HG02973 (cell line): ENCODE measurements around the gene GPD1L.
"Not testable (repeated sequence)": the region's sequence is repeated elsewhere in the genome, so short reads cannot be mapped to it uniquely, and the experiment has no call there.

Source experiments
- ATAC-seq: cut with Tn5 transposase; IDR thresholded peaks from one replicate; pipeline ENCODE4 v1.9.1; 2021; ENCODE audit warnings: moderate library complexity; ENCODE audit not compliant: unreplicated experiment

The GPD1L gene

DNA sequence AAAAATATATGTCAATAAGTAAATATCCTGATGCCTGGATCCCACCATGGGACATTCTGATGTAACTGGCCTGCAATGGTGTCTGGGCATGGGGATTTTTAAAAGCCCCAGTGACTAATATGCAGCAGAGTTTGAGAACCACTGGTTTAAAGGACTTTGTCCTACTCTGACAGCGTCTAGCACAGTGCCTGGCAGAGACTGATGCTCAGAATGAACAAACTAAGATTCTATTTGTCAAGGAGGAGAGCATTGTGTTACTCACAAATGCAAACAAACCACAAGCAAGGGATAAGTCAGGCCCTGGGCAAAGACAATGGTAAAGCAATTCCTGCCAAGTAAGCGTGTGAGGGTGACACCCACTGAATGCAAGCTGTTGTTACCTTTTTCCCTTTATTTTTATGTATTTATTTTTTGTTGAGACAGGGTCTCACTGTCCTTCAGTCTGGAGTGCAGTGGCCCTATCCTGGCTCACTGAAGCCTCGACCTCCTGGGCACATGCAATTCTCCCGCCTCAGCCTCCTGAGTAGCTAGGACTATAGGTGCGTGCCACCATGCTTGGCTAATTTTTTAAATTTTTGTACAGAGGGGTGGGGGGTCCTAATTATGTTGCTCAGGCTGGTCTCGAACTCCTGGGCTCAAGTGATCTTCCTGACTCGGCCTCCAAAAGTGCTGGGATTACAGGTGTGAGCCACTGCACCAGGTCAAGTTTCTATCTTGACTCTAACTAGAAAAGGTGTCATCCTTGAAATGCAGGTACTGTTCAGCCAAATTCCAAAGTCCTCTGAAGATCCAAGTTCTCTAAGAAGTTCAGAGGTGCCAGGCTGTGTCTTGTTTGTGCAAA is 909 bp upstream of the GPD1L start:
- ATAC-seq, result no peak

DNA sequence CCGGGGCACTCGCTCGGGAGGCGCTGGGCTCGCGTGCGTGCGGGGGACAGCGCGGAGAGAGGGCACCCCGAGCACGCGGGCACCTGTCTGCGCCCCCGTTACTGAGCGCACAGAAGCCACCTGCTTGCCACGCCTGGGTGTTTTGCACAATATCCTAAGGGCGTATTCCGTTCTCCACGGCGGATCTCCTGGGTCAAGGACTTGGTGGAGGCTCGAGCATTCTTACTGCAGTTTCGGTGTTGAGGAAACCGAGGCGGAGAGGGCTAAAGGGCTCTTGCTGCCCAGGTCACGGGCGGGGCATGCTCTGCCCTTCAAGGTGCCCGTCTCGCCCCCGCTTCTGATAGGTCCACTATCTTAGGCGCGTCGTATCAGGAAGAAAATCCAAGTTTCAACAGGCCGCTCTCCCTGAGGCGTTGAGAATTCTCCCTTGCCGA is 526 bp downstream of the GPD1L start:
- no peak for ATAC-seq

DNA sequence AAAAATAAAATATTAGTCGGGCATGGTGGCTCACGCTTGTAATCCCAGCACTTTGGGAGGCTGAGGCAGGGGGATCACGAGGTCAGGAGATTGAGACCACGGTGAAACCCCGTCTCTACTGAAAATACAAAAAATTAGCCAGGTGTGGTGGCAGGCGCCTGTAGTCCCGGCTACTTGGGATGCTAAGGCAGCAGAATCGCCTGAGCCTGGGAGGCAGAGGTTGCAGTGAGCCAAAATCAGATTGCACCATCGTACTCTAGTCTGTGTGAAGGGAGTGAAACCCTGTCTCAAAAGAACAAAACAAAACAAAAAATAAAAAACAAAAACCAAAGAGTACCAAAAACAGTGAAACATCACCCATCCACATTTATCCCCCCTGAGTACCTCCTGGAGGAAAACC is 1.8 kb downstream of the GPD1L start:
- ATAC-seq, result not testable (repeated sequence)

DNA sequence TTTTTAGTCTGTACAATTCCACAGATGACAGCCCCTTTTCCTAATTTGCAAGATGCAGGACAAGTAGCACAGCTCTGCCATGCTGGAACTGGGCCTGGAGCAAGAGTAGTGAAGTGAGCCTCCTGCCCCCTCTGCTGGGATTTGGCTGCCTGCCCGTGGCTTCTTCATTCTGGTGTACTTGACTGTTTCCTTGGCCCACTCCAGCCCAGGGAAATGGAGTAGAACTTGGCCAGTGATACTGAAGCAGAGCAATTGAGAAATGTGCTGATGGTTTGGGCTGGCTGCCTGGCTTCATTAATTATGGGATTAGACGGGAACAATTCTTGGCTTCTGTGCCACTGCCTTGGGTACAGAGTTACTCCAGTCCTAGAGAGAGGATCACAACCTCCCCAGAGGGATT is 2.8 kb downstream of the GPD1L start:
- ATAC-seq, result no peak

DNA sequence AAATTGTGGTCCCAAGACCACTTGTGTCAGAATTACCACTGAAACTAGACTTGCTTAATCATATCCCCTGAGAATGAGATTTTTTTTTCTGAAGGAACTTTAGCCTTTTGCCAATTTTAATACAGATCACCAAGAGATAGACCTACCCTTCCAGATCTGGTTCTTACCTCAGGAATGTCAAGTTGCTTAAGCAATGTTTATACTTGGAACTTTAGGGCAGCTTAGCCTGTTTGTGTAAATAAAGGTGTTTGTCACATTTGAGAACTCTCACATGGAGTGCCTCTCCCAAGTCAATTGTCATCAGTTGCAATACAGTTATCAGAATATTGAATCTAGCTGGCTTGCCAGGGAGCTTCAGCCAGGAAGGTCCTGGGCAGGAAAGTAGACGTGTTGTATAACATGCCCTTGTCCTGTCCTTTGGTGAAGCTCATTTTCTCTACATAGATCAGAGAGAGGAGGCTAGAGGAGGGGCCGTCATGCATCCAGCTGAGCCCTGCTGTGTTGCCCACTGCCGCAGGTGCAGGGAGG is 3.9 kb downstream of the GPD1L start:
- ATAC-seq, result no peak

DNA sequence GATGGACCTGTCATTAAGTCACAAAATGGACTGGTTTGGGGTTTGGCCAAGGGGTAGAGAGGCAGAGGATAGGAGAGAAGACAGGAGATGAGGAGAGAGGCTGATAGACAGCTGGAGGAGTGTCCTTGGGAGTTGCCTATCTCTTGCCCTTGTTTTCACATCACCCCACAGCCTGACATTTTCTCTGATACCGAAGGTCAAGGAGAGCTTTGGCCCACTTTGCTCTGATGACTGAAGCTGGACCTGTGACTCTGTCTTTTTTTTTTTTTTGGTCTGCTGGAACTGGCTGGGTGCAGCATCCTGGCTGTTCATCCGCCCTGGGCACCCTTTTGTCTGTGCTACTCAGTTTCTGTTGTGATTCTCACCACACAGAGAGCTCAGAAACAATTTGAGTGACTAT is 5.1 kb downstream of the GPD1L start:
- no peak for ATAC-seq

DNA sequence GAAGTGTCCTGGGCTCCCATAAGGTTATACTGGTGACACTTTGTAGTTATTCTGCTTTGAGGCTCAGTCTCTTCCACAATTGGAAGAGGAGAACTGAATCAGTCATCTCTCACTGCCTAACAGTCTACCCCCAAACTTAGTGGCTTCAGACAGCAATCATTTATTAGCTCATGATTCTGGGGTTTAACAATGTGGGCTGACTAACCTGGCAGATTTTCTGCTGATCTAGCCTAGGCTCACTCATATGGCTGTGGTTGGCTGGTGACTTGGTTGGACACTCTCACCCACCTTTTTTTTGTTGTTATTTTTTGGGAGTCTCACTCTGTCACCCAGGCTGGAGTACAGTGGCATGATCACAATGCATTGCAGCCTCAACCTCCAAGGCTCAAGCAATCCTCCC is 7.1 kb downstream of the GPD1L start:
- ATAC-seq, result no peak

DNA sequence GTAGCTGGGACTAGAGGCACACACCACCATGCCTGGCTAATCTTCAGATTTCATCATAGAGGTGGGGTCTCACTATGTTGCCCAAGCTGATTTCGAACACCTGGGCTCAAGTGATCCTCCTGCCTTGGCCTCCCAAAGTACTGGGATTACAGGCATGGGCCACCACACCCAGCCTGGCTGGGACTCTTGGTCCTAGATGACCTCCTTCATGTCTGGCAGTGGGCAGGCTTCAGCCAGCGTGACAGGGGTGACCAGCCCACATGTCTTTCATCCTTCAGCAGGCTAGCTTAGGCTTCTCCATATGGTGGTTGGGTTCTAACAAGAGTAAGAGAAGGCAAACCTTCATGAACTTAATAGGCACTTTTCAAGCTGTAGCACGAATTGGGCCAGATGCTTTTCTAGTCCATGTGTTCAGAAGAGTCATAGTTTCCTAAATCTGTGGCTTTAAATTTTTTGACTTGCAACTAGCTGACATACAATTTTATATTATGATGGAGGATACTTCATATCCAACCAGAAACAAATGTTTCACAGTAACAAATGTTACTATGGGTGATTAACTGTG is 7.6 kb downstream of the GPD1L start:
- ATAC-seq, result peak; percentile 35

DNA sequence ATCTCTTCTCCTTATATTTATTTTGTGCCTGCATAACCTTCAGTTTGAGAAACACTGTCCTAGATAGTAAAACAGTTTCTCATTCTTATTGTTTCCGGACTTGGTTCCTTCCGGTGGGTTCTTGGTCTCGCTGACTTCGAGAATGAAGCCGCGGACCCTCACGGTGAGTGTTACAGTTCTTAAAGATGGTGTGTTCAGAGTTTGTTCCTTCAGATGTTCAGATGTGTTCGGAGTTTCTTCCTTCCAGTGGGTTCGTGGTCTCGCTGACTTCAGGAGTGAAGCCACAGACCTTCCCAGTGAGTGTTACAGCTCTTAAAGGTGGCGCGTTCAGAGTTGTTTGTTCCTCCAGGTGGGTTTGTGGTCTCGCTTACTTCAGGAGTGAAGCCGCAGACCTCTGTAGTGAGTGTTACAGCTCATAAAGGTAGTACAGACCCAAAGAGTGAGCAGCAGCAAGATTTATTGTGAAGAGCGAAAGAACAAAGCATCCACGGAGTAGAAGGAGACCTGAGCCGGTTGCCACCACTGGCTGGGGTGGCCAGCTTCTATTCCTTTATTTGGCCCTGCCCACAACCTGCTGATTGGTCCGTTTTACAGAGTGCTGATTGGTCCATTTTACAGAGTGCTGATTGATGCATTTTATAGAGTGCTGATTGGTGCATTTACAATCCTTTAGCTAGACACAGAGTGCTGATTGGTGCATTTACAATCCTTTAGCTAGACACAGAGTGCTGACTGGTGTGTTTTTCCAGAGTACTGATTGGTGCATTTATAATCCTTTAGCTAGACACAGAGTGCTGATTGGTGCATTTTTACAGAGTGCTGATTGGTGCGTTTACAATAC is 8.3 kb downstream of the GPD1L start:
- ATAC-seq, result peak; percentile 53

DNA sequence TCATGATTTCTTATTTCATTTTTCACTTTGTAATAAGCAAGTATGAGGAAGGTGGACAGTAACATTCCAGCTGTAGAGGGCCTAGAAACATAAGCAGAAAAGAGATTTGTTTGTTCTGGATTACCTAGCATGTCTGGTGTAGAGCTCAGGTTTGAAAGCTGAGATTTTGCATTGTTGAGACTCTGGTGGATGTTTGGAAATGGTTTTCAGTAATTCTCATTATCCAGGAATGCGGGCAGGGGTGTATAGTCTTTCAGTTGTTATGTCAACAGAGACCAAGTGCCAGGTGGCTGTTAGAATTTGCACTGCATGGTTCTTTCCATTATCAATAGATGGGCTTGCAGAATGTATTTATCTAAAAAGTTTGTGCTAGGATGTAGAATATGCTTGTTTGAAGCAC is 10.9 kb downstream of the GPD1L start:
- ATAC-seq, result no peak

DNA sequence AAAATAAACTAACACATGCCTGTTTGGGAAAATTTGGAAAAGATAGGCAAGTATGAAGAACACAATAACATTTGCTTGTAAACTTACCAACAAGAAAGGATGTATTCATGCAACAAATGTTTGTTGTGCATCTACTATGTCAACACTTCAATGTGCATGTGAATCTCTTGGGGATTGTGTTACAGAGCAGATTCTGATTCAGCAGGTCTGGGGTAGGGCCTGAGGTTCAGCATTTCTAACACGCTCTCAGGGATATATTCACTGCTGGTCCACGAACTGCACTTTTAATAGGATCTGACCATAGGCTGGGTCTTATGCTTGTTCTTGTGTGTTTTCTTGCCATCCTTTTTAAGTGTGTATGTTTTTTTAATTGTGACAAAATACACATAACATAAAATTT is 11.8 kb downstream of the GPD1L start:
- ATAC-seq, result no peak

DNA sequence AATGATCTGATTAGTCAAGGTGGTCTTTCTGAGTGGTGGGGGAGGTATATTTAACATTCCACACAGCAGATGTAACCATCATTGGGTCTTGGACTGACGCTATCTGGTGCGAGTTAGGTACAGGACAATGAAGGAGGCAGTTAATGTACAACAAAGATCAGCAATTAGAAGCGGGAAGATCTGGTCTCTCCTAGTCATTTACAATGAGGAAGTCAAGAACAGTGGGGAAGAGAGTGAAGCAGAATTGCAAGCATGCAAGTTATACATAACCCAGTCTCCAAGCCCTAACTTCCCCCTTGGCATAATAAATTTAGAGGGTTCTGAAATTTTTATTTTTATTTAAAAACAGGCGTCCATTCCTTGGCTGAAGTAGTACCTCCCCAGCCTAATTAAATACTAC is 14.1 kb downstream of the GPD1L start:
- no peak for ATAC-seq

DNA sequence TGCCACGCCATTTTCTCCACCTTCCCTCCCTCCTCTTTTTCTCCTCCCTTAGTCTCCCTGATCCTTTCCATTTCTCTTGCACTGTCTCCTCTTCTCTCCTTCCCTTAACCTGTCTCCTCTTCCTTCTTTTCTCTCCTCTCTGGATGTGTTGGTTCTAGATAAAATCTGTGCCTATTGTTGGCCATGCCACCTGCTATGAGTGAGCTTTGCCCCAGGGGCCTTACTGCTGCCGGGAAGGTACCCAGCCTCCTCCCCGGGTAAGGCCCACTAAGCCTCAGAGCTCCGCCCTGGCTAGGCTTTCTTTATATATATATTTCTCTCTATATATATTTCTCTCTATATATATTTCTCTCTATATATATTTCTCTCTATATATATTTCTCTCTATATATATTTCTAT is 14.7 kb downstream of the GPD1L start:
- ATAC-seq, result no peak

DNA sequence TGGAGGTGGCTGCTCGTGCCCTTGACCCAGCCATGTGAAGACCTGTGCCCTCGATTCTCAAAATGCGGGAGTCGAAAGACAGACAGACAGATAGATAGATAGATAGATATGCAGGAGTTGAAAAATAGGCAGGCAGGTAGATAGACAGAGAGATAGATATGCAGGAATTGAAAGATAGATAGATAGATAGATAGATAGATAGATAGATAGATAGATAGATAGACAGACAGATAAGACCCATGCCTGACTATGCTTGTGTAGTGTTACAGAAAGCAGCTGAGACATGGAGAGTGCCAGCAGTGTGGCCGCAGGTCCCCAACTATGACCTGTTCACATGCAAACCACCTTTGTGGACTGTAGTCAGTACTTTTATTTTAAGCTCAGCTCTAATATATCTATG is 17.2 kb downstream of the GPD1L start:
- no peak for ATAC-seq

DNA sequence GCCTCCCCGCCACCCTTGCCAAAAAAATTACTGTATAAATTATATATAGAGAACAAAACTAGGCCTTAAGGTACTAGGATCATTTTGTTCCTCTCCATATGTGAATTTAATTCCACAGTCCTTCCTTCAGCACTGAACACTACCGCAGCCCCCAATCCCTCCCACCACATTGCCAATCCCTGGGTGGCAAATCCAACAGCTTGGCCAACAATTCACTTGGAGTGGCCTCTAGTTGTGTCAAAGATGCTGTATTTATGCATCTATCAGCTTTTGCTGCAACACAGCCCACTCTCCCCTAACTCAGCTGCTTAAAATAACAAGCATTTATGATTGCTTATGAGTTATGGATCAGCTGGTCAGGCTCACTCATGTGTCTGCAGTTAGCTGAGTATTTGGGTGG is 18.6 kb downstream of the GPD1L start:
- ATAC-seq, result no peak

DNA sequence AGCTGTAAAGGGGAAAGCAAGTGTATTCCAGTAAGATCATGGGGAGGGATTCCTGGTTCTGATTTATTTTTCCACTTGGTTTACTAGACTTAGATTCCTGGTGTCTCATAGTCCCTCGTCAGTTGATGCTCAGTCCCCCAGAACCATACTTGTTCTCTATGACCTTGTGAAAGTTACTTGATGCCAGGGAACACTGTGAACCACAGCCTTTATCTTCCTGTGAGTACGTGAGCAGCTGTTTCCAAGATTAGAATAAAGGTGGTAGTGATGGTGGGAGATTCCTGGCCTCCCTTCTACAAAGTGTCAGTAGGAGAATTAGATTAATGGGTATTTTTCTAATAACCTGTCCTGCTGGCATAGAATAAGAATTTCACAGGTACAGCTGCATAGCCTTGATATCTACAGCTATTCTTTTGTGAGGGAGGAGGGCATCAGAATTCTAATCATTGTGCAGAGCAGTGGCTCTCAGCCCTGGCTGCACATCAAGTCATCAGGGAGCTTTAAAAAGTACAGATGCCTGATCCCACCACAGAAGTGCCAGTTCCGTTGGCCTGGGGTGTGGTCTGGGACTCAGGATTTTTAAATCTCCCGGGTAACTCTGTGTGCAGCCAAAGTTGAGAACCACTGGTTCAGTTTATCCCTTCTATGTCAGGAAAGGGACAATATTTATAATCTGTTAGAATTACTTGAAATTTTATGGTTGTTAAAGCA is 20.0 kb downstream of the GPD1L start:
- ATAC-seq, result no peak

DNA sequence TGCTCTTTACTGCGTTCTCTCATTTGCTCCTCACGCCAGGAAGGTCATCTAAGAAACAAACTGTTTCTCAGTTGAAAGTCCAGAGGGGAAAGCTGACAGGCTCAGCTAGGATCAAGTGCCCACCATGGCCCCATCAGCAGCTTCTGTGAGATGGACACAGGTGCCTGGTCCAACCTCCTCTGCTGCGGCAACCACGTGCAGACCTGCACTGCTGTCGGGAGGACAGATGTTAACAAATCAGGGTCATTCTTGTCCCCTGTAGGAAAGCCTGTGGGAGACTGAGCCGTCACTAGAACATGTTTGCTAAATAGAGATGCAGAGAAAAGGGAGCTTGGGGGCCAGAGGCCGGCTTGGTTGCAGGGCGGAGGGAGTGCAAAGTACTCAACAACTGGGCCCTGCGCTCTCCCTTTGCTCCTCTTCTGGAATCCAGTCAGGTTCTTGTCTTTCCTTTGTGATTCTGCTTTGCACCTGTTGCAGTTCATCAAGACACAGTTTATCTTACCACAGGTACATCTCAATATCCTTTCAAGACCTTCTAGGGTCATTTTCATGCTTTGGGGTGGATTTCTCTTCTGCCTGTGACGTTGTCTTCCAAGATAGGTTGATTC is 20.9 kb downstream of the GPD1L start:
- ATAC-seq, result no peak

DNA sequence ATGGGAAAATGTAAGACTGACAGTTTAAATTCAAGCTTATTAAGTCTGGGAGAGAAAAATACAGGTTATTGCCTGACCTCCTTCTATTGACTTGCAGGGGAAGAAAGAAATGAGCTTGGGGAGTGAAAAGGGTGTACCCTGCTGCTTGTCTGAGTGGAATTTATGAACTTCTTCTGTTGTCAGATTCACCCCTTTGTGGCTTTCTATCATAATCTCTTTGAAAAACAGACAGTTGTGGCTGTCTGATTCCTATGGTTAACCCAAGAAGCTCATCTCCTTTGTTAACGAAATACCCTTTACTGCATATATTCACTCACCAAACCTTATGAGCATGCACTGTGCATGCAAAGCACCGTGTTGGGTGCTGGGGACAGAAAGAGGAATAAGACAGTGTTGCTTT is 22.5 kb downstream of the GPD1L start:
- no peak for ATAC-seq

DNA sequence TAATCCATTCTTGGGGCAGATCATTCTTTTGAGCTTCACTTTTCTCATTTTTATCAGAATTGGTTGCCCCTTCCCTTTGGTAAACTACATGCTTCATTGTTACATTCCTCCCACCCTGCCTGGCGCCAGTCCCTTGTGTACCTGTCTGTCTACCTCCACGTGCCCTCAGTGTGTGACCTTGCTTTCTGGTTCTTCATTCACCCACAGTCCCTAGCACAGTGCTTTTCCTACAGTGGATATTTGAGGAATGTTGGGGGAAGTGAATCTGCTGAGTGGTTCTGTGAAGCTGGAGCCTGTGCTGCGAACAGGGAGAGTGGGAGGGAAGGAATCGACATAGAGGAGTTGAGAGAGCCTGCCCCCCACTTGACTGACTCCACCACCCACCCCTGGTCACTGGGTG is 23.4 kb downstream of the GPD1L start:
- ATAC-seq, result no peak

DNA sequence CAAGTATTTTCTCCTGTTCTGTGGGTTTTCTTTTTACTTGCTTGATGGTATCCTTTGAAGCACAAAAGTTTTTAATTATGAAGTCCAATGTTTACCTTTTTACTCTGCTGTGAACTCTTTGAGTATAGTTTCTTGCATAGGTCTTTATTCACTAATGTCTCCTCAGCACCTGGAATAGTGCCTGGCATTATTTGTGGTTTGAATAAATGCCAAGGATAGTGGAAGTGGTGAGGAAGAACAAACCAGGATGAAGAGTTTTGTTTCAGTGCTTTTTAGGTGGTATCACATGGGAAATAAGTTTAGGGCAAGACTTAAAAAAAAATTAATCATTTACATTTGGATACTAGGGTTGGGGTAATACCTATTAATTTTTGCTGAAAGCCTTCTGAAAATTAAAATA is 25.7 kb downstream of the GPD1L start:
- no peak for ATAC-seq

DNA sequence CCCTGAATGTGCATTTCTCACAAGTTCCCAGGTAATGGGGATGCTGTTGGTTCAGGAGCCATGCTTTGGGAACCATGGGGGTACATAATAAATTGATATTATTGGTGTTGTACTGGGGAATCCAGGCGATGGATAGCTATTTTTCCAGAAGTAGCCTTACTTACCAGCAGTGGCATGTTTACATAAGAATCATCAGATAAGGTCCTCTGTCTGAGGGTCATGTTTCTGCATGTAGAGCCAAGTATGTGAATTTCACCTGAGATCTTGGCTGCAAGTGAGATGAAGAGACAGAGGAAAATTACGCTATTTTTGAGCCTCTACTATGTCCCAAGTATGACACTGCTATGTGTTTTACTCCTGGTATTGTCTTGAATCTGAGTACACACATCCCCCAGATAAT is 26.3 kb downstream of the GPD1L start:
- no peak for ATAC-seq
